ENCODE measurements around the gene TOMM40.

DNA sequence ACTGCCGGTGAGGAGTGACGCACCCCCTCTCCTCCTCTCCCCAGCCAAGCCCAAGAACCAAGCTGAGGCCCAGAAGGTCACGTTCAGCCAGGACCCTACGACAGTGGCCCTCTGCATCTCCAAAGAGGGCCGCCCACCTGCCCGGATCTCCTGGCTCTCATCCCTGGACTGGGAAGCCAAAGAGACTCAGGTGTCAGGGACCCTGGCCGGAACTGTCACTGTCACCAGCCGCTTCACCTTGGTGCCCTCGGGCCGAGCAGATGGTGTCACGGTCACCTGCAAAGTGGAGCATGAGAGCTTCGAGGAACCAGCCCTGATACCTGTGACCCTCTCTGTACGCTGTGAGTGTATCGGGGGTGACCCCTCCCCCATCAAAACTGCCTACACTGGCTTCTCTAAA lies 19.2 kb upstream of the TOMM40 start:
- TF ChIP-seq, protein P1, sequence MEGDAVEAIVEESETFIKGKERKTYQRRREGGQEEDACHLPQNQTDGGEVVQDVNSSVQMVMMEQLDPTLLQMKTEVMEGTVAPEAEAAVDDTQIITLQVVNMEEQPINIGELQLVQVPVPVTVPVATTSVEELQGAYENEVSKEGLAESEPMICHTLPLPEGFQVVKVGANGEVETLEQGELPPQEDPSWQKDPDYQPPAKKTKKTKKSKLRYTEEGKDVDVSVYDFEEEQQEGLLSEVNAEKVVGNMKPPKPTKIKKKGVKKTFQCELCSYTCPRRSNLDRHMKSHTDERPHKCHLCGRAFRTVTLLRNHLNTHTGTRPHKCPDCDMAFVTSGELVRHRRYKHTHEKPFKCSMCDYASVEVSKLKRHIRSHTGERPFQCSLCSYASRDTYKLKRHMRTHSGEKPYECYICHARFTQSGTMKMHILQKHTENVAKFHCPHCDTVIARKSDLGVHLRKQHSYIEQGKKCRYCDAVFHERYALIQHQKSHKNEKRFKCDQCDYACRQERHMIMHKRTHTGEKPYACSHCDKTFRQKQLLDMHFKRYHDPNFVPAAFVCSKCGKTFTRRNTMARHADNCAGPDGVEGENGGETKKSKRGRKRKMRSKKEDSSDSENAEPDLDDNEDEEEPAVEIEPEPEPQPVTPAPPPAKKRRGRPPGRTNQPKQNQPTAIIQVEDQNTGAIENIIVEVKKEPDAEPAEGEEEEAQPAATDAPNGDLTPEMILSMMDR (IDR thresholded peaks at IDR 0.05 in 8 of 11, conservative IDR thresholded peaks at IDR 0.05 in 3 of 11), result no peak
- peak in 1 of 3 donors; percentile 40 for TF ChIP-seq POLR2AphosphoS5 (IDR thresholded peaks at IDR 0.05)
- no peak for TF ChIP-seq POLR2A (IDR thresholded peaks at IDR 0.05)

Measured in spleen (tissue), 7 donors.